Vagina (tissue), 2 donors: Measurements from ENCODE around the gene MRC1.

ENCODE experiments used
- CTCF ChIP-seq, 3 experiments: fragments of 450-650 bp in 2 of 3; fragments of 200-600 bp in 1 of 3; sonication (generic) in 1 of 3; IDR thresholded peaks; one replicate each; pipeline ENCODE4 v1.5.1; 2017 to 2019; ENCODE audit warnings: antibody characterized with exemption in 3 of 3, mild to moderate bottlenecking in 2 of 3, moderate library complexity in 2 of 3
- POLR2A ChIP-seq, 2 donors: fragments of 450-650 bp; IDR thresholded peaks; one replicate each; pipeline ENCODE4 v1.6.1; 2017; ENCODE audit warnings: antibody characterized with exemption in 2 of 2, mild to moderate bottlenecking in 2 of 2, moderate library complexity in 2 of 2
- POLR2AphosphoS5 ChIP-seq, 2 donors: sonication (generic); formaldehyde crosslinking; IDR thresholded peaks; one replicate each; pipeline ENCODE4 v1.9.0; 2017; ENCODE audit warnings: antibody characterized with exemption in 2 of 2, mild to moderate bottlenecking in 2 of 2, low read depth in 1 of 2; ENCODE audit not compliant: insufficient read depth in 1 of 2

- TF ChIP-seq CTCF (IDR thresholded peaks at IDR 0.05) (no peak), POLR2A (IDR thresholded peaks at IDR 0.05) (no peak), POLR2AphosphoS5 (IDR thresholded peaks at IDR 0.05; ENCODE audit: insufficient read depth in 1 of 2, low read depth in 1 of 2) (no peak)
Observed at GRCh38 chr10:17816199-17816598, 7.1 kb downstream of the MRC1 start.
